D341Med (cell line): ENCODE results near the gene UTP14A.

Experiments
- DNase-seq: peaks from one replicate; pipeline ENCODE4 v3.0.0; 2012; ENCODE audit warnings: low spot score

Gene UTP14A

DNA sequence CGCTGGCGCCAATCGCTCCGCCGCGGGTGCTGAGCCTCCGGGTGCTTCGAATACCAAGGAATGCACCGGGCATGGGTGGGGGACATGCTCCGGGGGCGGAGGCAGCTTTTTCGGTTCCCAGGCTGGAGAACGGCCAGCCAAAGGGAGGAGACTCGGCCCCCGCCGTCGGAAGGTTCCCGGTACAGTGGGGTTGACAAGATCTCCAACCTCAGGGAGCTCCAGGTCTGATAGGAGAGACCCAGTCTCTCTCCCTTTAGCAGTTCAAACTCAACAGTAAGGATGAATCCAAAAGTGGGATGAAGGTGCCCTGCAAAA, 47.3 kb downstream of the UTP14A start:
- no peak for DNase-seq

DNA sequence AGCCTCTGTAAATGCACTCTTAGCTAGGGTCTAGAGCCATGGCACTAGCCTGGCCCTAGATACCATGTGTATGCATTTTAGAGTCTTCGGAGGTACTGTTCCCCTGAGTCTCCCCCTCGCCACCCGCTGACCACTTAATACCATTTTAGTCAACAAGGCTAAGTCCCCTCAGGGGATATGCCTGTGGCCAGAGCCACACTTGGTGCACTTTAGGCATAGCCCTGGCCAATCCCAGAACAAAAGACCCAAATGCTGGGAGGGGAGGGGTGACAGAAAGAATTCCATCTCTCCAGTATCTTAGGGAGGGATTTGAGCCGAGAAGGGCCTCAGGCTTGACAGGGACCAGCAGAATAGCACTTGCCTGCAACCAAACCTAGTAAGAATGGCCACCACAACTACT, 47.9 kb downstream of the UTP14A start:
- DNase-seq, result no peak

DNA sequence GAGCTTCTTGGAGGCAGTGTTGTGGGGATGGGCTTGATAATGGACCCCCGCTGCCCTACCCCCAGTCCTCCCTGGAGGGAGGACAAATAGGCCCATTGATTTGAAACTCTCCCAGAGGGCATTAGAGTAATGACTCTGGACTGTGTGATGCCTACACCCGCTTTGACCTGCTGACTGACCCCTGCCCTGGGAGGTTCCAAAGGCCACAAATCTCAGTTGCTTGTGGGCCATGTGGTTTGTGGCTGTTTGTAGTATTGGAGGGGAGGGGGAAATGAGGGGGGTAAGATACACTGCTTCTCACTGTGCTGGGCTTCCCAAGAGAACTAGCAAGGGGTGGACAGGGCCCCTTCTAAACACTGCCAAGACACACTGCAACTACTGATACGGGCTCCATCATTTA, 48.8 kb downstream of the UTP14A start:
- no peak for DNase-seq

DNA sequence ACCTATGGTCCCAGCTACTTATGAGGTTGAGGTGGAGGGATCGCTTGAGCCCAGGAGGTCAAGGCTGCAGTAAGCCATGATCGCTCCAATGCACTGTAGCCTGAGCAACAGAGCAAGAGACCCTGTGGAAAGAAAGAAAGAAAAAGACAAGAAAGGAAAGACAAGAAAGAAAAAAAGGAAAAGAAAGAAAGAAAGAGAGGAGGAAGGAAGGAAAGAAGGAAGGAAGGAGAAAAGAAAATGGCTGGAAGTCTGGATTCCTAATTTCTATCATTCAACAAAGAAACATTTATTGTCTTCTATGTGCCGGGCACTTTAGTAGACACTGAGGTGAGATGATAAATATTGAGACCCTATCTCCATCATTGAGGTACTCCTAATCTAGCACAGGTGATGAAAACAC, 49.7 kb downstream of the UTP14A start:
- no peak for DNase-seq

DNA sequence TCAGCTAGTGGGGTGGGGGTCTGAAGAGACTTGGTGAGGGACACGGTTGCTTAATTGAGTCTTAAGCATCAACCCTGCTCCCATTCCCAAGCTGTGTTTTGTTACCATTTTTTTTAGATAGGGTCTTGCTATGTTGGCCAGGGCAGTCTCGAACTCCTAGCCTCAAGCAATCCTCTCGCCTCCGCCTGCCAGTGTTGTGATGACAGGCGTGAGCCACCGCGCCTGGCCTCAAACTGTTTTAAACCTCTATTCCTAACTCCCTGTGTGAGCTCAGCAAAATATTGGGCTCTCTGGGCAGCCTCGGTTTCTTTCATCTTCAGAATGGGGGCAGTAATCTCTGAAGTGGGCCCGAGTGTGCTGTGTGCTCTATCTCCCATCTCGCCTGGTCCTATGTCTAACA, 50.2 kb downstream of the UTP14A start:
- DNase-seq, result no peak

DNA sequence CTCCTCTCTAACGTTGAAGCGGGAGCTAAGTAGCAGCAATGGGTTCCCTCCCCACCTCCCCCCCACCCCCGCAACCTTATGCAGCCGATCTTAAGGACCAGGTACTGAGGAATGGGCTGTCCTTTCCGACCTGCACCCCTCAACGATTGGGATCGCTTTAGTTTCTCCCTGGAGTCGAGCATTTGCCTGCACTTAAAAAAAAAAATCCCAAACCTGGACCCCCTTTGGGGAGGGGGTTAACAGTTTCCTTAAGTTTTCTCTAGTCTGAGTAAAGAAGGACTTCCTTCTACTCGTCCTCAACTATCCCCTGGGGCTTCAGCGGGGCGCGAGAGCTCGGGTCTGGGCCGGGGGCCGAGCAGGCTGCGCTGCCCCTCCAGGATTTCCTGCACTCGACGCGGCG, 50.8 kb downstream of the UTP14A start:
- no peak for DNase-seq

DNA sequence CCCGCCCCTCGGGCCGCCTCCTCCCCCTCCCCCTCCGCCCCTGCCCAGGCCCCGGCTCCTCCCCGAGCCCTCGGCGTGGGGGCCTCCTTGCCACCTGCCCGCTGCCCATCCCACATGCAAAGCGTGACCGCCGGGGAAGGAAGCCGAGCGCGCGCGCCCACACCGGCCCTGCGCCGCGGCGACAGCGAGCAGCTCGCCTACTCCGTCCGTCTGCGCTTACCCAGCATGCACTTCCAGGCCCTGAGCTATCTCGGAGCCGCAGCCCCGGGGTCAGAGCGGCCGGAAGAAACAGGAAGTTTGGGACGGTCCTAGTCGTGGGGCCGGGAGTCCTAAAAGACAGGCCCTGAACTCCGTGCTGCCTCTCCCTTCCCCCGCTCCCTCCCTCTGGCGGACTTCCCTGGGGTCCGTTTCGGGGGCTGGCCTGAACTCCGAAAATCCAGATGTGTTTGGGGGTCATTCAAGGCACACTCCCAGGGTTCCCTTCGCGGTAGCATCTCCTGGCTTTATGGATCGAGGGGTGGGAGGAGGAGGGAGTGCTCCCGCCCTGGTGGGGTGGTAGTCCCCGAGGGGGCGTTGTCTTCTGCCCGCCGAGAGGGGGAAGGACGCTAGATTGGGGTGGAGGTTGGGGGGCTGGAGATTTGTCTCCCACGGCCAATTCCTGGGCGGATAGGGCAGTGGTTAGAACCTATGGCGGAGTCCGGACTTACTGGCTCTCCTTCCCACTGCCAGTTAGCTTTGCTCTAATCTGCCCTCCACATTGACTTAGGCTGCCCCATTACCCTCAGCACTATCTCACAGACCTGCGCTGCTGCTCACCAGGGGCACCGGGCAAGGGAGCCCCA, 51.5 kb downstream of the UTP14A start:
- peak; percentile 81 for DNase-seq

DNA sequence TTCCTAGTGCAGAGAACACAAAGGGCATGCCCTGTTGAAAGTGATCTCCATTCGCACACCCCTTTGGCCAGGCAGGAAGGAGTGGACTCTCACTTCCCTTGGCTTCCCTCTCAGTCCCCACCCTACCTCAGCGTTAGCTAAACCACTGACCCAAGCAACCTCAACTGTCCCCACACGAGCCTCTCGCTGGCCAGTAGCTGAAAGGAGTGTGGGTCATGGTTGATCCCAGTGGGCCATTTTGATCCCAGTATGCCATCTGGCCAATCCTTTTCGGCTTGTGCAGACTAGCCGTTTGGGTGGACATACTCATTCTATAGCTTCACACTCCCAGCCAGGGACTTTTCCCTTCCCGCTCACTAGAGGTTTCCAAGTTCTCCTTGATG, 52.1 kb downstream of the UTP14A start:
- no peak for DNase-seq

DNA sequence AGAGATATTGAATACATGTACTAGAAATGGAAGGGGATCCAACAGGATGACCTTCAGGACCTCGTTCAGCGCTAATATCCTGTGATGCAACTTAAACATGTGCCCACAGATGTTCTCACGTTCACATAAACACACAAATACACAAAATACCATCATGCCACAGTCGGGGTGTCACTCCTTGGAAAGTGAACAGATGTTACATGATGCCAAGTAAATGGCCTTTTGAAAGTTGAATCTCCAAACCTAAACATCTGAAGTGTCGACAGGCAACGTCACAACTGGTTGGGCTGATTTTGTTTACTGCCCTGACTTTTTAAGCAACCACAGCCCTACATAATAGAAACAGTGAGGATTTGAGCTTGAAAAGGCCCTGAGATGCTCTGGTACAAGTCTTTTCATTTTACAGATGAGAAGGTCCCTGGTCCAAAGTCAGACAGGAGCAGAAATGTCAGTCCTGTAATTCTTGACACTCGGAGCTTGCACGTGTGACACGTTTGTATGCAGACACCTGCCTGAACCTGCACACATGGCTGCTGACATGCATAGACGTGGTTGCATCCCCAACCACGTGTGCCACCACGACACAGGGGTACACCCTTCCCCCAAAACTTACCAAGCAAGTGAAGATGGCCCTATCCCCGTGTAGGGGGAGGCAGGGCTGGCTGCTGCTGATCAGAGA, 53.0 kb downstream of the UTP14A start:
- no peak for DNase-seq

DNA sequence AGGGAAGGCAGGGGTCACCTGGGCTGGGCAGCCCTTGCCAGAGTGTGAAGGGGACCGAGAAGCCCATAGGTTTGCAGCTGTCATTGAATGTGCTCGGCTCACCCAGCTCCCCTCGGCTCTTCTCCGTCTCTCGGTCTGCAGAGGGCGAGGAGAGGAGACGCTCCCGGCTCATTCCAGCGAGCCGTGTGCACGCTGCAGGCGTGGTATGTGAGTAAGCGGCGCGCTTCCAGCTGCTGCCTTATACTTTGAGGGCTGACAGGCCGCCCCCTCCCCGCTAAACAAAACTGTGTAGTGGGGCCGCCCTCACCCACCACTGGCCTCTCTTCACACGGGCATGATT, 53.5 kb downstream of the UTP14A start:
- DNase-seq, result no peak

DNA sequence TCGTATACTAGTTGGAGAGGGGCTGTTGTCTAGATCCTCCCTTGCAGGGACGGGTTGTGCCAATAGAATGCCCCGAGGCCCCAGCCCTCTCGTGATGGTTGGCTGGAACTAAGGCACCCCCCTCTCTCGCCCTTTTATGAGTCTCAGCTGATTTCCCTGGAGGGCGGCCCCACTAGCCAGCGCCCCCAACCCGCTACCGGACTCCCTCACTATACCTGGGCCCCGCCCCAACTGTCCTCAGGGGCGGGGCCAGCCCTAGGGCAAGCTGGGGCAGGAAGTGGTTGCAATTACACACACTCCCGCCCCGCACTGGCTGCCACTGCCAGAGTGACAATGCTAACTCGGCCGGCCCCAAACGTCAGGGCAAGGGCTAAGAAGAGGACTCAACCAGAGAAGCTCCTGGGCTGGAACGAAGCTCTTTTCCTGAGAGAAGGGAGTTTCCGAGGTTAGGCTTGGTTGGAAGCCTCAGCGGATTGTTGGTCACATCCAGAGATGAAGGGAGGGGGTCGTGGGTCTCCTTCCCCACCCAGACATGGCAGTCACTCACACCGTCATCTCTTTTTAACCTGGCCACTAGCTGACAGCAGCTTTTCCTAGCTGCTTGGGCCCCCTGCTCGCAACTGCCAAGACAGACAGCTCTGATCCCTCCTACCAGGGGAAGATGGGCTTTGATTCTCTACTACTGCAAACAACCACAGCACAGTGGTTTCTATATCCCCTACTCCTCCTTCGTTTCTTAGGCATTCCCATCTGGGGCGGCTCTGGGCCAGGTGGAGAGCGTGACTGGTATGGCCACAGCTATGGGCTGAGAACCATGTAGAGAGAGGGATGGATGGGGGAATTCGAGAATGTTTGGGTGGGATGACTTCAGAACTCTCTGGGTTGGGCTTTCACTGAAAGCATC, 55.5 kb downstream of the UTP14A start:
- no peak for DNase-seq

DNA sequence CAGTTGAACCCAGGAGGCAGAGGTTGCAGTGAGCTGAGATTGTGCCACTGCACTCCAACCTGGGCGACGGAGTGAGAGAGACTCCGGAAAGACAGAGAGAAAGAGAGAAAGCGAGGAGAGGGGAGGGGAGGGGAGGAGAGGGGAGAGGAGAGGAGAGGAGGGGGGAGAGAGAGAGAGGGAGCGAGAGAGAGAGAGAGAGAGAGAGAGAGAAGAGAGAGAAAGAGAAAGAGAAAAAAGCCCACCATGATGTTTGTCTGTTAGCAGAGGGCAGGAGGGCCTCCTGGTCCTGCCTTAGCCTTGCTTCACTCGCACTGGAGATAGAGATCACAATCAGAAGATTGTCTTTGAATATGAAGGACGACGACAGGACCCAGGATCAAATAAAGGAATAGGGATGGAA, 57.8 kb downstream of the UTP14A start:
- DNase-seq, result no peak

DNA sequence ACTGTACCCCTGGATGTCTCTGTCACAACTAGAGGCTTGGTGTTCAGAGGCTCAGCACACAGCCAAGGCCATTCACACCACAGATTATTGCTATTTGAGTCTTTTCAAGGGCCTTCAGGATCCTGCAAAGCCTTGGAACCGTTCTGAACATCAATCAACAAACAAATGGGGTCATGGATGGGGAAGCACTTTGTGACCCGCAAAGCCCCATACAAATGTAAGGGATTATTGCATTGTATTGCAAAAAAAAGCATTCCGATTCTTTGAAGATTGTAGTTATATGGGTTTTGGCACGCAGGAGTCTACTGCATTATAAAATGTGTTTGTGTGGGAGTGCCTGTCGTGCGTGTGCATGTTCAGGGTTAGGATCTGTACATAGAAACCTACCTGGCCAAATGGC, 59.2 kb downstream of the UTP14A start:
- DNase-seq, result no peak

DNA sequence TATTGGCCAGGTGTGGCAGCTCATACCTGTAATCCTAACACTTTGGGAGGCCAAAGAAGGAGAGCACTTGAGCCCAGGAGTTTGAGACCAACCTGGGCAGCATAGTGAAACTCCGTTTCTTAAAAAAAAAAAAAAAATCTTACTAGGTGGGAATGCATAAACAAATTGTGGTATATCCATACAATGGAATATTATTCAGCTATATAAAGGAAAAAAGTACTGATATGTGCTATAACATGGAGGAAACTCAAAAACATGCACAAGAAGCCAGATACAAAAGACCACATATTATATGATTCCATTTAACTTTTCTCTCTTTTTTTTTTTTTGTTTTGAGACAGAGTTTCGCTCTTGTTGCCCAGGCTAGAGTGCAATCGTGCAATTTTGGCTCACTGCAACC, 63.0 kb downstream of the UTP14A start:
- DNase-seq, result no peak

DNA sequence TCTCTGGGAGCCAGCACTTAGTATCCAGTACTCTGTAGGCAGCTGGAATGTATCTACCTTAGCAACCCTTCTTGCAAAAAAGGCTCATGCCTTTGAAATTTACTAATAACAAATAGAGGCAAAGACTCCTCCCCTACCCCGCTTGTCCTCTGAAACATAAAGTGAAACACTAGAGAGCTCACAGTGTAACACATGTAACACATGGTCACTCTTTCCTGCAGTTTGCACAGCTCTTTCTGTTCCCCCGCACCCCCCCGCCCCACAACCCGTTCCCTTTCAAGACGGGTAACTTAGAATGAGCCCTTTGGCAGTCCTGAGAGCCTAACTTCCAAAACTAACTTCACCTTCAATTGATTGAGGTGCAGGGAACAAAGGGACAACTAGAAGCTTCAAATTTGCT, 70.5 kb downstream of the UTP14A start:
- DNase-seq, result no peak
